Hepatocyte (in vitro differentiated cells): ENCODE data around the gene COLQ. TPM values are rescaled to one million over a fixed set of nuclear protein-coding genes. Genes with fewer than 3 reads are reported as not detected.

ENCODE experiments used
- DNase-seq: peaks from one replicate; pipeline ENCODE4 v3.0.0-alpha.2; 2016; ENCODE audit warnings: low spot score
- H2AFZ ChIP-seq: fragments of 200-600 bp; sonication (generic); 2 replicates; pipeline ENCODE4 v1.6.0; 2016; ENCODE audit warnings: antibody characterized with exemption, mild to moderate bottlenecking
- H3K27ac ChIP-seq: fragments of 200-600 bp; sonication (generic); 2 replicates; pipeline ENCODE4 v1.5.1; 2016; ENCODE audit warnings: mild to moderate bottlenecking
- H3K27me3 ChIP-seq: fragments of 200-600 bp; sonication (generic); 2 replicates; pipeline ENCODE4 v1.6.1; 2016
- H3K36me3 ChIP-seq: fragments of 200-600 bp; sonication (generic); replicated peaks from 2 replicates; pipeline ENCODE4 v1.5.1; 2016; ENCODE audit warnings: low read depth; ENCODE audit not compliant: insufficient read depth
- H3K4me1 ChIP-seq: fragments of 200-600 bp; sonication (generic); 2 replicates; pipeline ENCODE4 v1.5.1; 2016; ENCODE audit warnings: mild to moderate bottlenecking, moderate library complexity; ENCODE audit not compliant: insufficient read depth
- H3K4me2 ChIP-seq: fragments of 200-600 bp; sonication (generic); 2 replicates; pipeline ENCODE4 v1.6.0; 2016
- H3K4me3 ChIP-seq: fragments of 200-600 bp; sonication (generic); 2 replicates; pipeline ENCODE4 v1.5.1; 2016; ENCODE audit warnings: mild to moderate bottlenecking
- H3K79me2 ChIP-seq: fragments of 200-600 bp; sonication (generic); 2 replicates; pipeline ENCODE4 v1.6.0; 2017; ENCODE audit warnings: mild to moderate bottlenecking
- H3K9me2 ChIP-seq: fragments of 200-600 bp; sonication (generic); replicated peaks from 2 replicates; pipeline ENCODE4 v1.6.0; 2017; ENCODE audit warnings: mild to moderate bottlenecking; ENCODE audit not compliant: insufficient read depth
- H3K9me3 ChIP-seq: fragments of 200-600 bp; sonication (generic); 2 replicates; pipeline ENCODE4 v1.5.1; 2016; ENCODE audit warnings: low read depth, mild to moderate bottlenecking
- H4K20me1 ChIP-seq: fragments of 200-600 bp; sonication (generic); 2 replicates; pipeline ENCODE4 v1.6.0; 2016; ENCODE audit warnings: mild to moderate bottlenecking; ENCODE audit not compliant: insufficient read depth, poor library complexity, severe bottlenecking
- EZH2 ChIP-seq: fragments of 200-600 bp; sonication (generic); IDR thresholded peaks from 2 replicates; pipeline ENCODE4 v1.6.1; 2016; ENCODE audit warnings: antibody characterized with exemption, mild to moderate bottlenecking, borderline replicate concordance
- EZH2phosphoT487 ChIP-seq: fragments of 200-600 bp; sonication (generic); IDR thresholded peaks from one replicate; pipeline ENCODE4 v1.6.1; 2018; ENCODE audit warnings: antibody characterized with exemption, mild to moderate bottlenecking, low read depth, moderate library complexity; ENCODE audit not compliant: unreplicated experiment, severe bottlenecking
- WGBS: methylation state at CpG from one replicate; pipeline ENCODE4 v1.1.6; 2016; ENCODE audit warnings: low lambda C conversion rate; ENCODE audit errors: missing lambda C conversion rate; 5-methylcytosine and 5-hydroxymethylcytosine counted together
- polyA plus RNA-seq: library from polyadenylated mRNA; unstranded; fragments of >200 nt; fragmentation: Nextera tagmentation; extraction: Ambion mirVana; gene quantifications from 2 replicates; pipeline ENCODE4 v1.2.1, GENCODE V29; 2016
- total RNA-seq: library from RNA; depleted of rRNA; stranded (reverse); fragments of >200 nt; gene quantifications from 2 replicates; pipeline ENCODE4 v1.2.3, GENCODE V29; 2014
- TF ChIP-seq, protein P1 (sequence below): fragments of 200-600 bp; sonication (generic); IDR thresholded peaks from 2 replicates; pipeline ENCODE4 v1.5.1; 2016; ENCODE audit warnings: antibody characterized with exemption, mild to moderate bottlenecking; ENCODE audit not compliant: poor library complexity

COLQ gene
- total and polyA plus RNA-seq, 2 experiments from 2014 or later = 0.27 to 0.73 TPM

DNA sequence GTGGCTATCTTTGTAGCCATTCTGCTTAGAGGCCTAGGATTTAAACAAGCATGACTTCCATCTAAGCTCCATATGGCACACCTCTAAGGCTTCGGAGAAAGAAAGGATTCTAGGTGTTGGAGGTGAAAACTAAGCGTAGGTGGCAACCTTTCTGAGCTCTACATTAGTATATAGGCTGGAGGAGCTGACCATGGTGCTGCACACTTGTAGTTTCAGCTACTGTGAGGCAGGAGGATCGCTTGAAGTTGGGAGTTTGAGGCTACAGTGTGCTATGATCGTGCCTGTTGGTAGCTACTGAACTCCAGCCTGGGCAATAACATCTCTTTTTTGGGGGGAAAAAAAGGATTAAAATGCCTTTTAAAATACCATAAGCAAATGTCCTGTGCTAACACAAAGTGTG, 86.8 kb downstream of the COLQ start:
- Histone ChIP-seq H3K4me3 (no peak overlapping the region), H2AFZ (no peak overlapping the region), H3K9me2 (no peaks in the 10 kb centered on the region), H3K79me2 (peaks cover 25% of the 10 kb centered on the region), H3K4me2 (no peak overlapping the region), H3K27me3 (no peaks in the 10 kb centered on the region), H3K36me3 (no peaks in the 10 kb centered on the region), H3K9me3 (no peaks in the 10 kb centered on the region), H3K27ac (no peak overlapping the region), H3K4me1 (peaks cover 3% of the 10 kb centered on the region), H4K20me1 (peaks cover 7% of the 10 kb centered on the region)
- TF ChIP-seq, protein P1, sequence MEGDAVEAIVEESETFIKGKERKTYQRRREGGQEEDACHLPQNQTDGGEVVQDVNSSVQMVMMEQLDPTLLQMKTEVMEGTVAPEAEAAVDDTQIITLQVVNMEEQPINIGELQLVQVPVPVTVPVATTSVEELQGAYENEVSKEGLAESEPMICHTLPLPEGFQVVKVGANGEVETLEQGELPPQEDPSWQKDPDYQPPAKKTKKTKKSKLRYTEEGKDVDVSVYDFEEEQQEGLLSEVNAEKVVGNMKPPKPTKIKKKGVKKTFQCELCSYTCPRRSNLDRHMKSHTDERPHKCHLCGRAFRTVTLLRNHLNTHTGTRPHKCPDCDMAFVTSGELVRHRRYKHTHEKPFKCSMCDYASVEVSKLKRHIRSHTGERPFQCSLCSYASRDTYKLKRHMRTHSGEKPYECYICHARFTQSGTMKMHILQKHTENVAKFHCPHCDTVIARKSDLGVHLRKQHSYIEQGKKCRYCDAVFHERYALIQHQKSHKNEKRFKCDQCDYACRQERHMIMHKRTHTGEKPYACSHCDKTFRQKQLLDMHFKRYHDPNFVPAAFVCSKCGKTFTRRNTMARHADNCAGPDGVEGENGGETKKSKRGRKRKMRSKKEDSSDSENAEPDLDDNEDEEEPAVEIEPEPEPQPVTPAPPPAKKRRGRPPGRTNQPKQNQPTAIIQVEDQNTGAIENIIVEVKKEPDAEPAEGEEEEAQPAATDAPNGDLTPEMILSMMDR = no peak
- TF ChIP-seq EZH2 (no peak), EZH2phosphoT487 (no peak)
- DNase-seq = no peak
- 96% methylated on average over 4 of the region's 4 CpGs for WGBS

DNA sequence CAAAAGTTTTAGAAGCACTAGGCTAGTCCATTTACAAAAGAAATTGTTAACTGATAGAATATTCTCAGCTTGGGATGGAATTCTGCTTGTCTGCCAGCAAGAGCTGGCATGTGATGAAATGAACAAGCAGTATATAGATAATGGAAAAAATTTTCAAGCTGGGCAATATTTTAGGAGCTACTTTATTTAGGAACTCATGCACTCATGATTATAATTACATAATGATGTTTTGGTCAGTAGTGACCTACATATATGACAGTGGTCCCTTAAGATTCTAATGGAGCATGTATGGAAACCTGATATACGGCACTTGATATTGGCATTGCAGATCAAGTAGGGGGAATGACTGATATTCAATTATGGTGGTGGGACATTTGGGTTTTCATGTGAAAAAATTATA, 88.0 kb downstream of the COLQ start:
- no peaks in the 10 kb centered on the region for H3K9me2 ChIP-seq
- WGBS = 100% methylated on average over 1 of the region's 1 CpG
- no peak overlapping the region for H3K4me2 ChIP-seq
- H3K4me3 ChIP-seq = no peak overlapping the region
- H3K27me3 ChIP-seq = no peaks in the 10 kb centered on the region
- no peaks in the 10 kb centered on the region for H3K36me3 ChIP-seq
- peaks cover 17% of the 10 kb centered on the region for H4K20me1 ChIP-seq
- no peaks in the 10 kb centered on the region for H3K9me3 ChIP-seq
- H3K27ac ChIP-seq = no peak overlapping the region
- peaks cover 13% of the 10 kb centered on the region for H3K4me1 ChIP-seq
- H2AFZ ChIP-seq = no peak overlapping the region
- peaks cover 38% of the 10 kb centered on the region for H3K79me2 ChIP-seq
- no peak for DNase-seq
- TF ChIP-seq, protein P1 = no peak
- TF ChIP-seq EZH2phosphoT487 (no peak), EZH2 (no peak)

DNA sequence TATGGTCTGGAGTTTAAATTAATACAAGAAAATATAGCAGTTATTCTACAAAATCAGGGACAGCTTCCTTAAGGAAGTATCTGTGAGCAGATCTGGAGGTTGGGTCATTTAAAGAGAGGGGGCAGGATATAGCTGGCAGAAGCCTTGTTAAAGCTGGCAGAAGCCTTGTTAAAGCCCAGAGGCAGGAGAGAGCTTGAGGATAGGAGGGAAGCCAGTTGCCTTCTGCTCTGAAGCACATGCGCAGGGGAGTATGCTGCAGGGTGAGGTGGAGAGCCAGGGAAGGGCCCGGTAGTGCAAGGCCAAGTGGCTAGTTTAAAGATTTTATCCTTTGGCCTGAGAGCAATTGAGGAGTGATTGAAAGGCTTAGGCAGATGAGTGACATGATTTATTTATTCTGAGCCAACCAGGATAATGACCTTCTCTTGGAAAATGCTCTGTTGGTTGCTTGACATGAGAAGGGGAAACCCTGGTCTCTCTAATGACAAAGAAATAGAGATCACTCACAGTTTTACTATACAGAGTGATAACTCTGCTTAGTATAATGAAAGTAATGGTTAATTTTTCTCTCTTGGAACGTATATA, 90.2 kb downstream of the COLQ start:
- Histone ChIP-seq H4K20me1 (peaks cover 17% of the 10 kb centered on the region), H2AFZ (no peak overlapping the region), H3K27ac (no peak overlapping the region), H3K9me3 (no peaks in the 10 kb centered on the region), H3K36me3 (no peaks in the 10 kb centered on the region), H3K4me2 (no peak overlapping the region), H3K9me2 (no peaks in the 10 kb centered on the region), H3K27me3 (no peaks in the 10 kb centered on the region), H3K4me3 (no peak overlapping the region), H3K79me2 (peaks cover 57% of the 10 kb centered on the region), H3K4me1 (peaks cover 17% of the 10 kb centered on the region)
- no peak for TF ChIP-seq EZH2
- TF ChIP-seq EZH2phosphoT487 = no peak
- TF ChIP-seq, protein P1 = no peak
- 93% methylated on average over 3 of the region's 3 CpGs for WGBS
- DNase-seq = no peak

DNA sequence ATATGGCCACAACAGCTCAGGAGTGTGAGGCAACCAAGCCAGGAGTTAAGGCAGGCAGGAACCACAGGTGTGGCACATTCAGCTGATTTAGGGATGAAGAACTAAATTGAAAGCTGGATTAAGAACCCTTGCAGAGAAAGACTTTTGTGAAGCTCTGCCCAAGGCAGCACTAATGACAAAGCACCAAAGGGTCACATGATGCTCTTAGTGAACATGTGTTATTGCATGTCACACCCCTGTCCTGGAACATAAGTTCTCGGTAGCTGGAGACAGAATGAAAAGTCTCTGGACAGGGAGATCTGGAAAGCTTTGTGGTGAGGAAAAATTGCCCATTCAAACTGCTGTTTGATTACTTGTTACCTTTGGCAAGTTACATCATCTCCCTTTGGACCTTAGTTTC, 90.9 kb downstream of the COLQ start:
- Histone ChIP-seq H3K79me2 (peaks cover 64% of the 10 kb centered on the region), H3K4me1 (peaks cover 25% of the 10 kb centered on the region), H3K36me3 (no peaks in the 10 kb centered on the region), H3K4me2 (no peak overlapping the region), H3K9me3 (no peaks in the 10 kb centered on the region), H3K9me2 (no peaks in the 10 kb centered on the region), H2AFZ (no peak overlapping the region), H4K20me1 (peaks cover 17% of the 10 kb centered on the region), H3K27ac (no peak overlapping the region), H3K27me3 (no peaks in the 10 kb centered on the region), H3K4me3 (no peak overlapping the region)
- DNase-seq = no peak
- TF ChIP-seq EZH2 = no peak
- TF ChIP-seq, protein P1 = no peak
- 66% methylated on average over 1 of the region's 1 CpG for WGBS
